A549 (cell line): ENCODE data around the gene IL6R. TPM values are rescaled to one million over a fixed set of nuclear protein-coding genes. Genes with fewer than 3 reads are reported as not detected.

Source experiments
- ATAC-seq, 2 experiments: fragments of 200-7000 bp in 1 of 2; fragments of >200 bp in 1 of 2; cut with Nextera tagmentation in 1 of 2; cut with Tn5 transposase in 1 of 2; 3 replicates each; pipeline versions ENCODE4 v1.8.0 to v1.9.1; 2018 to 2020; ENCODE audit warnings: mild to moderate bottlenecking in 1 of 2, moderate library complexity in 1 of 2
- CTCF ChIA-PET: fragments of 300-600 bp; sonication (Branson Sonifier 250); formaldehyde crosslinking; extraction: SDS; loops from one replicate; lab custom pipeline; 2021; ENCODE audit warnings: antibody characterized with exemption, inconsistent platforms; lab: Yijun Ruan, JAX
- POLR2A ChIA-PET: fragments of 350-600 bp; formaldehyde crosslinking; extraction: SDS; loops from one replicate; lab custom pipeline; 2021; ENCODE audit warnings: antibody characterized with exemption, inconsistent platforms; lab: Yijun Ruan, JAX
- DNase-seq, 2 experiments: peaks; one replicate each; pipeline versions ENCODE4 v3.0.0 to v3.0.0-alpha.2; 2011 to 2016; ENCODE audit warnings: low read depth in 1 of 2, low spot score in 1 of 2
- FAIRE-seq: peaks from 2 replicates; lab custom pipeline; 2011; peaks lifted over from hg19 to GRCh38; lab: Jason Lieb, UNC
- H3K27ac ChIP-seq, 2 experiments: fragments of >200 bp; sonication (Bioruptor Twin); formaldehyde crosslinking; 3 replicates each; pipeline ENCODE4 v1.5.1; 2016 to 2017
- H3K4me1 ChIP-seq: fragments of >200 bp; sonication (Bioruptor Twin); formaldehyde crosslinking; 3 replicates; pipeline ENCODE4 v1.6.1; 2016
- H3K4me2 ChIP-seq: fragments of >200 bp; sonication (Bioruptor Twin); formaldehyde crosslinking; 3 replicates; pipeline ENCODE4 v1.6.1; 2016
- H3K4me3 ChIP-seq: fragments of >200 bp; sonication (Bioruptor Twin); formaldehyde crosslinking; 3 replicates; pipeline ENCODE4 v1.5.1; 2016
- H3K9me3 ChIP-seq: fragments of >200 bp; sonication (Bioruptor Twin); formaldehyde crosslinking; 3 replicates; pipeline ENCODE4 v1.6.1; 2016
- CBX2 ChIP-seq: fragments of 200-600 bp; sonication (generic); IDR thresholded peaks from 2 replicates; pipeline ENCODE4 v1.6.1; 2016; ENCODE audit warnings: low read depth, mild to moderate bottlenecking, borderline replicate concordance
- CEBPB ChIP-seq, 2 experiments: fragments of >200 bp in 1 of 2; sonication (Bioruptor Twin) in 1 of 2; formaldehyde crosslinking in 1 of 2; IDR thresholded peaks; 2 replicates each; pipeline ENCODE4 v1.6.1; 2012 to 2016
- CHD4 ChIP-seq: fragments of 200-600 bp; sonication (generic); IDR thresholded peaks from 2 replicates; pipeline ENCODE4 v1.6.1; 2016; ENCODE audit warnings: antibody characterized with exemption, mild to moderate bottlenecking, borderline replicate concordance
- EHF ChIP-seq: fragments of 250-450 bp; sonication (Bioruptor Pico); IDR thresholded peaks from 2 replicates; pipeline ENCODE4 v1.5.0; 2020; ENCODE audit warnings: mild to moderate bottlenecking
- ESRRA ChIP-seq: fragments of 150-350 bp; IDR thresholded peaks from 2 replicates; pipeline ENCODE4 v1.6.1; 2014; ENCODE audit warnings: mild to moderate bottlenecking, low read length, borderline replicate concordance
- FOSL2 ChIP-seq, 2 experiments: fragments of 450-650 bp in 1 of 2; fragments of >200 bp in 1 of 2; sonication (Bioruptor Twin) in 1 of 2; formaldehyde crosslinking; IDR thresholded peaks; 2 replicates each; pipeline versions ENCODE4 v1.5.0 to v1.6.1; 2016 to 2020; ENCODE audit warnings: mild to moderate bottlenecking in 1 of 2, moderate library complexity in 1 of 2
- HEYL ChIP-seq: fragments of 250-450 bp; sonication (Bioruptor Pico); IDR thresholded peaks from 2 replicates; pipeline ENCODE4 v1.8.0; 2021; ENCODE audit warnings: mild to moderate bottlenecking, moderate library complexity
- KDM5A ChIP-seq: fragments of 200-600 bp; sonication (generic); IDR thresholded peaks from 2 replicates; pipeline ENCODE4 v1.6.1; 2016; ENCODE audit warnings: antibody characterized with exemption, mild to moderate bottlenecking
- MAFK ChIP-seq: fragments of 450-650 bp; IDR thresholded peaks from 2 replicates; pipeline ENCODE4 v1.6.1; 2014; ENCODE audit not compliant: partially characterized antibody
- NR3C1 ChIP-seq: fragments of >200 bp; sonication (Bioruptor Twin); formaldehyde crosslinking; IDR thresholded peaks from 3 replicates; pipeline ENCODE4 v1.6.1; 2017
- RARB ChIP-seq: fragments of 250-450 bp; sonication (Bioruptor Pico); IDR thresholded peaks from 2 replicates; pipeline ENCODE4 v1.8.0; 2021; ENCODE audit warnings: mild to moderate bottlenecking, moderate library complexity
- RCOR1 ChIP-seq: fragments of 150-350 bp; IDR thresholded peaks from 2 replicates; pipeline ENCODE4 v1.6.1; 2014; ENCODE audit warnings: antibody characterized with exemption, low read length, low read depth
- RFX5 ChIP-seq: fragments of 450-650 bp; IDR thresholded peaks from 2 replicates; pipeline ENCODE4 v1.7.1; 2014; ENCODE audit warnings: antibody characterized with exemption, mild to moderate bottlenecking, moderate library complexity
- SREBF2 ChIP-seq: fragments of 450-650 bp; IDR thresholded peaks from 2 replicates; pipeline ENCODE4 v1.6.1; 2014; ENCODE audit warnings: mild to moderate bottlenecking, moderate library complexity
- ZC3H11A ChIP-seq: fragments of 450-650 bp; IDR thresholded peaks from 2 replicates; pipeline ENCODE4 v1.6.1; 2014; ENCODE audit warnings: antibody characterized with exemption, mild to moderate bottlenecking
- ZFP36 ChIP-seq: fragments of 450-650 bp; IDR thresholded peaks from 2 replicates; pipeline ENCODE4 v1.6.1; 2014; ENCODE audit warnings: borderline replicate concordance; ENCODE audit not compliant: partially characterized antibody
- ZNF302 ChIP-seq: fragments of 250-450 bp; sonication (Bioruptor Pico); IDR thresholded peaks from 2 replicates; pipeline ENCODE4 v1.9.0; 2021; ENCODE audit warnings: inconsistent platforms, mild to moderate bottlenecking, moderate library complexity
- WGBS: methylation state at CpG from one replicate; pipeline ENCODE4 v1.1.6; 2017; ENCODE audit errors: missing lambda C conversion rate; 5-methylcytosine and 5-hydroxymethylcytosine counted together
- polyA plus RNA-seq, 4 experiments: library from polyadenylated mRNA; depleted of rRNA in 3 of 4; stranded (reverse); fragments of >200 nt; fragmentation: RNase III in 1 of 4; extraction: RNeasy Plus Mini Kit Qiagen cat#74134 plus additional on column Dnase treatment in 1 of 4; gene quantifications; 2 replicates in 3 of 4; 3 replicates in 1 of 4; pipeline ENCODE4 v1.2.3, GENCODE V29; 2011 to 2017
- TF ChIP-seq, protein P1 (sequence below): fragments of >200 bp; sonication (Bioruptor Twin); formaldehyde crosslinking; IDR thresholded peaks from 2 replicates; pipeline ENCODE4 v1.6.1; 2016
- TF ChIP-seq, protein P2 (sequence below): fragments of 250-450 bp; sonication (Bioruptor Pico); IDR thresholded peaks from 2 replicates; pipeline ENCODE4 v1.5.0; 2020; ENCODE audit warnings: low read depth, mild to moderate bottlenecking, moderate library complexity
- TF ChIP-seq, protein P3 (sequence below): IDR thresholded peaks from 2 replicates; pipeline ENCODE4 v1.6.1; 2012; ENCODE audit warnings: low read depth, borderline replicate concordance
- TF ChIP-seq, protein P4 (sequence below): IDR thresholded peaks from 2 replicates; pipeline ENCODE4 v1.6.1; 2012
- TF ChIP-seq, protein P5 (sequence below): fragments of 250-450 bp; sonication (Bioruptor Pico); IDR thresholded peaks from 2 replicates; pipeline ENCODE4 v1.5.0; 2021; ENCODE audit warnings: mild to moderate bottlenecking, moderate library complexity, borderline replicate concordance
- TF ChIP-seq, protein P6 (sequence below): fragments of 450-650 bp; IDR thresholded peaks from 2 replicates; pipeline ENCODE4 v1.6.1; 2014; ENCODE audit warnings: antibody characterized with exemption
- TF ChIP-seq, protein P7 (sequence below): fragments of >200 bp; sonication (Bioruptor Twin); formaldehyde crosslinking; IDR thresholded peaks from 3 replicates; pipeline ENCODE4 v1.6.1; 2016

The IL6R gene
- polyA plus RNA-seq, 2 of the 4 experiments (the other 2 are of a cell fraction): 2.2 to 2.7 TPM

DNA sequence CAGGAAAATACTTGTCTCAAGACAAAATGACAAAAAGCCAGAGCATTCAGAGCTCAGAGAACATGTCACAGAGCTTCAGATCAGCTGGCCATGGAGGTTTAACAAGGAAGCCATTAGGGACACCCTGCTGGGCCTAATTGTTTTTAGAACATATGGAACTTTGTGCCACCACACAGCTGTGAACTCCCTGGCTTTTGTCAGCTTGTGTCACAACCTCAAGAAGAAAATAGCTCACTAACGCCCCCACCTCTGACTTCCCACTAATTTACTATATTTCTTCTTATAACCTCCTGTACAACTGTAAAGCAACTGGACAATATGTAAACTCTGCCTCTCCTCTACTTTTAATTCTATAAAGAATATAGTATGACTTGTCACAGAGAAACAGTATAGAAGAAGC is 75.9 kb downstream of the IL6R start (continued):
- TF ChIP-seq ZNF302 (CRISPR knock-in tag): no peak
- no peak for TF ChIP-seq ZC3H11A
- TF ChIP-seq, protein P1, sequence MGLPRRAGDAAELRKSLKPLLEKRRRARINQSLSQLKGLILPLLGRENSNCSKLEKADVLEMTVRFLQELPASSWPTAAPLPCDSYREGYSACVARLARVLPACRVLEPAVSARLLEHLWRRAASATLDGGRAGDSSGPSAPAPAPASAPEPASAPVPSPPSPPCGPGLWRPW: no peak
- no peak for TF ChIP-seq RCOR1
- TF ChIP-seq RARB (CRISPR knock-in tag): no peak
- TF ChIP-seq CBX2: no peak
- TF ChIP-seq, protein P2, sequence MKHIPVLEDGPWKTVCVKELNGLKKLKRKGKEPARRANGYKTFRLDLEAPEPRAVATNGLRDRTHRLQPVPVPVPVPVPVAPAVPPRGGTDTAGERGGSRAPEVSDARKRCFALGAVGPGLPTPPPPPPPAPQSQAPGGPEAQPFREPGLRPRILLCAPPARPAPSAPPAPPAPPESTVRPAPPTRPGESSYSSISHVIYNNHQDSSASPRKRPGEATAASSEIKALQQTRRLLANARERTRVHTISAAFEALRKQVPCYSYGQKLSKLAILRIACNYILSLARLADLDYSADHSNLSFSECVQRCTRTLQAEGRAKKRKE (CRISPR knock-in tag): no peak
- no peak for TF ChIP-seq ESRRA
- TF ChIP-seq, protein P3, sequence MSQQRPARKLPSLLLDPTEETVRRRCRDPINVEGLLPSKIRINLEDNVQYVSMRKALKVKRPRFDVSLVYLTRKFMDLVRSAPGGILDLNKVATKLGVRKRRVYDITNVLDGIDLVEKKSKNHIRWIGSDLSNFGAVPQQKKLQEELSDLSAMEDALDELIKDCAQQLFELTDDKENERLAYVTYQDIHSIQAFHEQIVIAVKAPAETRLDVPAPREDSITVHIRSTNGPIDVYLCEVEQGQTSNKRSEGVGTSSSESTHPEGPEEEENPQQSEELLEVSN: no peak
- TF ChIP-seq, protein P4, sequence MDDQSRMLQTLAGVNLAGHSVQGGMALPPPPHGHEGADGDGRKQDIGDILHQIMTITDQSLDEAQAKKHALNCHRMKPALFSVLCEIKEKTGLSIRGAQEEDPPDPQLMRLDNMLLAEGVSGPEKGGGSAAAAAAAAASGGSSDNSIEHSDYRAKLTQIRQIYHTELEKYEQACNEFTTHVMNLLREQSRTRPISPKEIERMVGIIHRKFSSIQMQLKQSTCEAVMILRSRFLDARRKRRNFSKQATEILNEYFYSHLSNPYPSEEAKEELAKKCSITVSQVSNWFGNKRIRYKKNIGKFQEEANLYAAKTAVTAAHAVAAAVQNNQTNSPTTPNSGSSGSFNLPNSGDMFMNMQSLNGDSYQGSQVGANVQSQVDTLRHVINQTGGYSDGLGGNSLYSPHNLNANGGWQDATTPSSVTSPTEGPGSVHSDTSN: no peak

DNA sequence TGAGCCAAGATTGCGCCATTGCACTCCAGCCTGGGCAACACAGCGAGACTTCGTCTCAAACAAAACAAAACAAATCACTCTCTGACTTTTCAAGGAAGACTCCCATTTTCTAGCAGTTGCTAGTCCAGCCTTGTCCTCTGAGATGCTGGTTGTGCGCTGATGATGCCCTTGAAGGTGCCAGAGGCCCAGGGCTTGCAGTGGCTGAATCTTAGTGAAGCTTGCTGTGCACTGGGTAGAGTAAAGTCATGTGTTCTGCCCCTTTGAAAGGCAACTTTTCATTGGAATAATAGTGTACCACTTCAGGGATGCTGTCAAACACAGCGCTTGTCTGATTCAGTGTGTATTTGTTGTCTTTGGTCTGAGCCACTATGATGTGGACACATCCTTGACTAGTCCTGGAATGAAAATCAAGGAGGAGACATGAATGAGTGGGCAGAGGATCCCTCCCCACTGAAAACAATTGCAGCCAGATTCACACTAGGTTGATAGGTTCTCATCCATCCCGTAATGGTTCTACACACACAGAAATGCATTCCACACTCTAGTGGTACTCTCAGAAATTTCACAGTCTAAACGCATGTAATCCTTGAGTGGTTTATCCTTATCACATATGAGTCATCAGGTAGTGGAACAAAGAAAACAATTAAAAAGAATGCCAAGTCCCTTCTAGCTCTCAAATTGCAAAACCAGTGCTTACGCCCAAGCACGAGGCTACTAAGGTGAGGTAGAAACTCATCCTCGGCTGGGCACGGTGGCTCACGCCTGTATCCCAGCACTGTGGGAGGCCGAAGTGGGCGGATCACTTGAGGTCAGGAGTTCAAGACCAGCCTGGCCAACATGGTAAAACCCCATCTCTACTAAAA is 79.0 kb downstream of the IL6R start:
- Histone ChIP-seq H3K4me3 (no peak overlapping the region), H3K9me3 (no peaks in the 10 kb centered on the region), H3K4me2 (no peak overlapping the region), H3K27ac (no peak overlapping the region; a peak in 1 of 6 replicates)
- POLR2A ChIA-PET: no interaction called here
- FAIRE-seq: no peak
- ATAC-seq: peak in 1 of 2 experiments; percentile 21; a peak in 2 of 6 replicates
- CTCF ChIA-PET: interaction anchor here (0.6 to 5.3 kb wide), 8 partner anchors 26 to 823 kb away, joined by 3 to 79 read pairs (median 4); no protein-coding TSS in a partner anchor
- DNase-seq: peak in 1 of 2 experiments; percentile 30
- no peak for TF ChIP-seq CHD4
- TF ChIP-seq CEBPB (IDR thresholded peaks at IDR 0.05): 0 out of 4 replicates have a peak, but pooled peaks of 1 of the 2 experiments have one; percentile 21
- TF ChIP-seq, protein P5, sequence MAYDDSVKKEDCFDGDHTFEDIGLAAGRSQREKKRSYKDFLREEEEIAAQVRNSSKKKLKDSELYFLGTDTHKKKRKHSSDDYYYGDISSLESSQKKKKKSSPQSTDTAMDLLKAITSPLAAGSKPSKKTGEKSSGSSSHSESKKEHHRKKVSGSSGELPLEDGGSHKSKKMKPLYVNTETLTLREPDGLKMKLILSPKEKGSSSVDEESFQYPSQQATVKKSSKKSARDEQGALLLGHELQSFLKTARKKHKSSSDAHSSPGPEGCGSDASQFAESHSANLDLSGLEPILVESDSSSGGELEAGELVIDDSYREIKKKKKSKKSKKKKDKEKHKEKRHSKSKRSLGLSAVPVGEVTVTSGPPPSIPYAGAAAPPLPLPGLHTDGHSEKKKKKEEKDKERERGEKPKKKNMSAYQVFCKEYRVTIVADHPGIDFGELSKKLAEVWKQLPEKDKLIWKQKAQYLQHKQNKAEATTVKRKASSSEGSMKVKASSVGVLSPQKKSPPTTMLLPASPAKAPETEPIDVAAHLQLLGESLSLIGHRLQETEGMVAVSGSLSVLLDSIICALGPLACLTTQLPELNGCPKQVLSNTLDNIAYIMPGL: no peak
- no peak for TF ChIP-seq FOSL2 (IDR thresholded peaks at IDR 0.05)
- peak; percentile 74 for TF ChIP-seq FOSL2 (CRISPR knock-in tag; IDR thresholded peaks at IDR 0.05)
- no peak for TF ChIP-seq HEYL (CRISPR knock-in tag)
- TF ChIP-seq, all 56 proteins: peak for 2
- 51% methylated on average over 14 of the region's 14 CpGs for WGBS
- H3K4me1 ChIP-seq: peaks cover 10% of the 10 kb centered on the region; the same call in 2 of the 3 replicates

DNA sequence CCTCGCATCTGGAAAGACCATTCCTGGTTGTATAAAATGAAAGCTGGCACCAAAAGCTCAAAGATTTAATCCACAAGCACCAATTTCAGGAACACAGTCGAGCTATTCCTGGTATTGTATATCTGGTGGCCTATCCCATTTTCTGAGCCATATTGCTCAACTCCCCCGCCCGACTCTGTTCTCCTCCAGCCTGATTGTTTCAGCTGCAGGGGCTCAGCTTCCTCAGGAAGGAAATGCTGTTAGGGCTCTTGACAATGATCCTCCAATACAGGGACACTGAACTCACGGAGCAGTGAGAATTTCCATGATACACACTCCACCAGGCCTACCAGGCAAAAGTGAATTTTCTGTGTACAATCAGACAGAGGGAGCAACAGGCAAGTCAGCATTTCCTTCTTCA is 80.0 kb downstream of the IL6R start:
- Histone ChIP-seq H3K27ac (no peak overlapping the region; a peak in 1 of 6 replicates), H3K4me2 (no peak overlapping the region), H3K9me3 (no peaks in the 10 kb centered on the region), H3K4me3 (no peak overlapping the region), H3K4me1 (peaks cover 10% of the 10 kb centered on the region; the same call in 2 of the 3 replicates)
- DNase-seq (no peak), FAIRE-seq (no peak), ATAC-seq (no peak)
- CTCF ChIA-PET: interaction anchor here (1.2 to 2.4 kb wide), 4 partner anchors 49 to 275 kb away, joined by 3 to 5 read pairs (median 4); no protein-coding TSS in a partner anchor
- 77% methylated on average over 5 of the region's 5 CpGs for WGBS
- POLR2A ChIA-PET: no interaction called here
- TF ChIP-seq ZC3H11A (no peak), SREBF2 (no peak), NR3C1 (no peak), EHF (CRISPR knock-in tag) (no peak), ESRRA (no peak), MAFK (no peak), KDM5A (no peak), ZFP36 (no peak), RFX5 (no peak)
- TF ChIP-seq, protein P5: no peak
- TF ChIP-seq, protein P6, sequence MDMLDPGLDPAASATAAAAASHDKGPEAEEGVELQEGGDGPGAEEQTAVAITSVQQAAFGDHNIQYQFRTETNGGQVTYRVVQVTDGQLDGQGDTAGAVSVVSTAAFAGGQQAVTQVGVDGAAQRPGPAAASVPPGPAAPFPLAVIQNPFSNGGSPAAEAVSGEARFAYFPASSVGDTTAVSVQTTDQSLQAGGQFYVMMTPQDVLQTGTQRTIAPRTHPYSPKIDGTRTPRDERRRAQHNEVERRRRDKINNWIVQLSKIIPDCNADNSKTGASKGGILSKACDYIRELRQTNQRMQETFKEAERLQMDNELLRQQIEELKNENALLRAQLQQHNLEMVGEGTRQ: no peak
- TF ChIP-seq, protein P7, sequence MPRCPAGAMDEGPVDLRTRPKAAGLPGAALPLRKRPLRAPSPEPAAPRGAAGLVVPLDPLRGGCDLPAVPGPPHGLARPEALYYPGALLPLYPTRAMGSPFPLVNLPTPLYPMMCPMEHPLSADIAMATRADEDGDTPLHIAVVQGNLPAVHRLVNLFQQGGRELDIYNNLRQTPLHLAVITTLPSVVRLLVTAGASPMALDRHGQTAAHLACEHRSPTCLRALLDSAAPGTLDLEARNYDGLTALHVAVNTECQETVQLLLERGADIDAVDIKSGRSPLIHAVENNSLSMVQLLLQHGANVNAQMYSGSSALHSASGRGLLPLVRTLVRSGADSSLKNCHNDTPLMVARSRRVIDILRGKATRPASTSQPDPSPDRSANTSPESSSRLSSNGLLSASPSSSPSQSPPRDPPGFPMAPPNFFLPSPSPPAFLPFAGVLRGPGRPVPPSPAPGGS: no peak
